Urinary bladder (tissue), 4 donors: ENCODE data around the gene COL9A2. TPM values are rescaled to one million over a fixed set of nuclear protein-coding genes. Genes with fewer than 3 reads are reported as not detected.
A peak's percentile ranks its signal among the peaks of the same experiment; 100 is the strongest.
"Not testable (repeated sequence)": the region's sequence is repeated elsewhere in the genome, so short reads cannot be mapped to it uniquely, and the experiment has no call there.

Experiments
- DNase-seq: peaks from one replicate; pipeline ENCODE4 v3.0.0-alpha.2; 2015; ENCODE audit errors: extremely low spot score
- H3K27ac ChIP-seq: one replicate; pipeline ENCODE4 v1.5.1; 2013; ENCODE audit warnings: low read depth, mild to moderate bottlenecking, moderate library complexity
- H3K36me3 ChIP-seq: one replicate; pipeline ENCODE4 v1.6.1; 2013; ENCODE audit warnings: mild to moderate bottlenecking, moderate library complexity; ENCODE audit not compliant: insufficient read depth
- H3K4me1 ChIP-seq: one replicate; pipeline ENCODE4 v1.6.1; 2013; ENCODE audit warnings: mild to moderate bottlenecking, moderate library complexity; ENCODE audit not compliant: insufficient read depth
- H3K4me3 ChIP-seq: one replicate; pipeline ENCODE4 v1.5.1; 2013; ENCODE audit warnings: low read depth, low read length
- WGBS: extraction: QIAGEN DNeasy Blood & Tissue Kit; methylation state at CpG from one replicate; pipeline ENCODE4 v1.1.7; 2013; 5-methylcytosine and 5-hydroxymethylcytosine counted together
- polyA plus RNA-seq: library from polyadenylated mRNA; stranded (reverse); fragments of 200-250 nt; gene quantifications from one replicate; pipeline ENCODE4 v1.2.3, GENCODE V29; 2013
- total RNA-seq: library from RNA; depleted of rRNA; stranded (reverse); fragments of >200 nt; gene quantifications from one replicate; pipeline ENCODE4 v1.2.3, GENCODE V29; 2014
- donor health status: healthy with polysubstance abuse.
- donor health status: healthy.

Gene COL9A2
- total and polyA plus RNA-seq, 2 donors: 8.7 to 11.2 TPM

- Histone ChIP-seq H3K27ac (no peak overlapping the region), H3K4me1 (no peaks in the 10 kb centered on the region), H3K36me3 (no peaks in the 10 kb centered on the region), H3K4me3 (no peak overlapping the region)
- WGBS: 66% methylated on average over 6 of the region's 6 CpGs
- DNase-seq: no peak
Measured at GRCh38 chr1:40341491-40342380, 24.6 kb upstream of the COL9A2 start.

- Histone ChIP-seq H3K4me3 (no peak overlapping the region), H3K36me3 (no peaks in the 10 kb centered on the region), H3K4me1 (no peaks in the 10 kb centered on the region), H3K27ac (no peak overlapping the region)
- no peak for DNase-seq
- 52% methylated on average over 6 of the region's 6 CpGs for WGBS
Measured at GRCh38 chr1:40339420-40340323, 22.6 kb upstream of the COL9A2 start.

GRCh38 chr1:40338745-40339419 lies 21.8 kb upstream of the COL9A2 start:
- no peaks in the 10 kb centered on the region for H3K4me1 ChIP-seq
- peak; percentile 46 for DNase-seq
- H3K4me3 ChIP-seq: no peak overlapping the region
- H3K36me3 ChIP-seq: no peaks in the 10 kb centered on the region
- 36% methylated on average over 21 of the region's 21 CpGs for WGBS
- no peak overlapping the region for H3K27ac ChIP-seq

GRCh38 chr1:40337443-40337842 lies 20.4 kb upstream of the COL9A2 start:
- no peak overlapping the region for H3K4me3 ChIP-seq
- H3K36me3 ChIP-seq: no peaks in the 10 kb centered on the region
- no peaks in the 10 kb centered on the region for H3K4me1 ChIP-seq
- 74% methylated on average over 8 of the region's 8 CpGs for WGBS
- no peak overlapping the region for H3K27ac ChIP-seq
- DNase-seq: no peak

- DNase-seq: no peak
- 96% methylated on average over 1 of the region's 1 CpG for WGBS
- Histone ChIP-seq H3K4me1 (no peaks in the 10 kb centered on the region), H3K4me3 (no peak overlapping the region), H3K36me3 (no peaks in the 10 kb centered on the region), H3K27ac (no peak overlapping the region)
Measured at GRCh38 chr1:40332695-40333094, 15.6 kb upstream of the COL9A2 start.

- WGBS: 54% methylated on average over 1 of the region's 1 CpG
- not testable (repeated sequence) for H3K27ac ChIP-seq, H3K36me3 ChIP-seq, H3K4me3 ChIP-seq, H3K4me1 ChIP-seq, DNase-seq
Measured at GRCh38 chr1:40331403-40331802, 14.3 kb upstream of the COL9A2 start.

- Histone ChIP-seq H3K4me1 (no peaks in the 10 kb centered on the region), H3K27ac (no peak overlapping the region), H3K4me3 (no peak overlapping the region), H3K36me3 (no peaks in the 10 kb centered on the region)
- DNase-seq: no peak
- 91% methylated on average over 4 of the region's 4 CpGs for WGBS
Measured at GRCh38 chr1:40318970-40319621, 2.0 kb upstream of the COL9A2 start.

- no peaks in the 10 kb centered on the region for H3K36me3 ChIP-seq
Measured at GRCh38 chr1:40318476-40318875, 1.4 kb upstream of the COL9A2 start.

GRCh38 chr1:40317394-40318074 lies 448 bp upstream of the COL9A2 start:
- WGBS: 38% methylated on average over 21 of the region's 21 CpGs
- Histone ChIP-seq H3K36me3 (no peaks in the 10 kb centered on the region), H3K4me1 (no peaks in the 10 kb centered on the region), H3K4me3 (no peak overlapping the region), H3K27ac (no peak overlapping the region)
- DNase-seq: no peak

More at GRCh38 chr1:40318476-40318875, 1.4 kb upstream of the COL9A2 start:
- H3K27ac ChIP-seq: no peak overlapping the region
- no peak overlapping the region for H3K4me3 ChIP-seq
- no peaks in the 10 kb centered on the region for H3K4me1 ChIP-seq
- DNase-seq: no peak
- 89% methylated on average over 4 of the region's 4 CpGs for WGBS

GRCh38 chr1:40315795-40316594 lies 1.1 kb downstream of the COL9A2 start:
- Histone ChIP-seq H3K4me3 (peak overlapping the region; percentile 41), H3K4me1 (no peaks in the 10 kb centered on the region), H3K36me3 (no peaks in the 10 kb centered on the region), H3K27ac (no peak overlapping the region)
- WGBS: 8% methylated on average over 41 of the region's 41 CpGs
- DNase-seq: no peak

GRCh38 chr1:40315239-40315794 lies 1.8 kb downstream of the COL9A2 start:
- H3K4me3 ChIP-seq: peak overlapping the region; percentile 41
- no peaks in the 10 kb centered on the region for H3K4me1 ChIP-seq
- WGBS: 2% methylated on average over 42 of the region's 42 CpGs
- H3K27ac ChIP-seq: no peak overlapping the region
- peak; percentile 69 for DNase-seq
- H3K36me3 ChIP-seq: no peaks in the 10 kb centered on the region
